ENCODE measurements around the gene CCDC192.
"Not testable (repeated sequence)": the region's sequence is repeated elsewhere in the genome, so short reads cannot be mapped to it uniquely, and the experiment has no call there.

CCDC192 gene

GRCh38 chr5:127839496-127840197, 136.5 kb downstream of the CCDC192 start:
- no peak for DNase-seq (ENCODE audit: low read depth in 1 of 2, low spot score in 1 of 2)

GRCh38 chr5:127840198-127840524, 137.0 kb downstream of the CCDC192 start:
- no peak for DNase-seq (ENCODE audit: low read depth in 1 of 2, low spot score in 1 of 2)

- DNase-seq (ENCODE audit: low read depth in 1 of 2, low spot score in 1 of 2): no peak
These were observed 137.6 kb downstream of the CCDC192 start for GRCh38 chr5:127840809-127841208.

- no peak for DNase-seq (ENCODE audit: low read depth in 1 of 2, low spot score in 1 of 2)
These were observed 141.4 kb downstream of the CCDC192 start for GRCh38 chr5:127844581-127845021.

GRCh38 chr5:127846884-127847283, 143.7 kb downstream of the CCDC192 start:
- no peak for DNase-seq (ENCODE audit: low read depth in 1 of 2, low spot score in 1 of 2)

- not testable (repeated sequence) for DNase-seq (ENCODE audit: low read depth in 1 of 2, low spot score in 1 of 2)
These were observed 144.4 kb downstream of the CCDC192 start for GRCh38 chr5:127847641-127848040.

- DNase-seq (ENCODE audit: low read depth in 1 of 2, low spot score in 1 of 2): no peak
These were observed 144.9 kb downstream of the CCDC192 start for GRCh38 chr5:127848098-127848497.

GRCh38 chr5:127849408-127849807, 146.2 kb downstream of the CCDC192 start:
- DNase-seq (ENCODE audit: low read depth in 1 of 2, low spot score in 1 of 2): no peak

DNA sequence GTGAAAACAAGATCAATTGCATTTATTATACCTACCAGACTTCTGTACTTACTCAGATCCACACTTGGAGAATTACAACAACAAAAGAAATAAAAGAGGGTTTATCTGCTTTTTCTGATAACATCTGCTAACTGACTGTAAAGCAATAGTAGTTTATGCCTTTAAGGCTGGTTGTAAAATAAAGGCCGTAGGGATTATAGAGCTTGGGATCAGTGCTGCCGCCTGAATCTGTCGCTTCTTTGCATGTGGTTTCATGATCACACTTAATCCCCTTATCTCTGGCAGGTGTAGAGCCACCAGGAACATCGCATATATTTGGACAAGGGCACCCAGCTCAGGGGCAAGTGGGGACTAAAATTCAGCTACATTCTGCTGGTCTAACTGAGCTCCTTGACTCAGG, 146.7 kb downstream of the CCDC192 start:
- no peak for DNase-seq (ENCODE audit: low read depth in 1 of 2, low spot score in 1 of 2)

DNA sequence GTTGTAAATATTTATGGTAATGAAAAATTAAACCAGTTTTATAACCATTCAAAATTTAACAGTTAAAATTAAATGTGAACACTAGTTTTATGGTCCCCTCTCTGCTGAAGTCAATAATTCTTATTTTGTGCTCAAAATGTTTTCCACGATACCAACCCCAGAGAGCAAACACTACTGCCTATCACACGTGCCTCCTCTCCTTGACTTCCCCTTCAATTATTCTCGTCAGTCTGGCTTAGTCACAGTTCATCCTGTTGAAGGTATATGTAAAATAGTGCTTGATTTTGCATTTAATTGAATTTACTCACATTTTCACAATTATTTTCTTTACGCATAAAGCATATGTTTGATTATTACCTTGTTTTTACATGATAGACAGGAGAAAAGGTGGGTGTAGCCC, 148.8 kb downstream of the CCDC192 start:
- DNase-seq (ENCODE audit: low read depth in 1 of 2, low spot score in 1 of 2): no peak

DNA sequence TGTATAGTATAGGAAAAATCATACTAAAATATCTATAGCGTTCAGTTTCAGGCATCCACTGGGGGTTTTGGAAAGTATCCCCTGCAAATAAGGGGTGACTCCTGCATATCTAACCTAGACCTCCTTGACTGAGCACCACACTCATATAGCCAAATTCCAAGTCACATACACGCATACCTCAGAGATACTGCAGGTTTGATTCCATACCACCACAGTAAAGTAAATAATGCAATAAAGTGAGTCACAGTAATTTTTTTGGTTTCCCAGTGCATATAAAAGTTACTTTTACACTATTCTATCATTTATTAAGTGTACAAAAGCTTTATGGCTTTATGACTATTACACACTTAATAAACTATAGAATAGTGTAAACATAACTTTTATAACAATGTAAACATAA, 151.3 kb downstream of the CCDC192 start:
- DNase-seq (ENCODE audit: low read depth in 1 of 2, low spot score in 1 of 2): no peak

DNA sequence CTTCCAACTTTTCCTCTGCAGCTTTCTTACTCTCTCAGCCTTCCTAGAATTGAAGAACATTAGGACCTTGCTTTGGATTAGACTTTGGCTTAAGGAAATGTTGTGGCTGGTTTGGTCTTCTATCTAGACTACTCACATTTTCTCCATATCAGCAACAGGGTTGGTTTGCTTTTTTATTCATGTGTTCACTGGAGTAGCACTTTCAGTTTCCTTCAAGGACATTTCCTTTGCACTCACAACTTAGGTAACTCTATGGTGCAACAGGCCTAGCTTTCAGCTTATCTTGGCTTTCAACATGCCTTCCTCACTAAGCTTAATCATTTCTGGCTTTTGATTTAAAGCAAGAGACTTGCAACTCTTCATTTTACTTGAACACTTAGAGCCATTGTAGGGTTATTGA, 153.1 kb downstream of the CCDC192 start:
- DNase-seq (ENCODE audit: low read depth in 1 of 2, low spot score in 1 of 2): no peak

DNA sequence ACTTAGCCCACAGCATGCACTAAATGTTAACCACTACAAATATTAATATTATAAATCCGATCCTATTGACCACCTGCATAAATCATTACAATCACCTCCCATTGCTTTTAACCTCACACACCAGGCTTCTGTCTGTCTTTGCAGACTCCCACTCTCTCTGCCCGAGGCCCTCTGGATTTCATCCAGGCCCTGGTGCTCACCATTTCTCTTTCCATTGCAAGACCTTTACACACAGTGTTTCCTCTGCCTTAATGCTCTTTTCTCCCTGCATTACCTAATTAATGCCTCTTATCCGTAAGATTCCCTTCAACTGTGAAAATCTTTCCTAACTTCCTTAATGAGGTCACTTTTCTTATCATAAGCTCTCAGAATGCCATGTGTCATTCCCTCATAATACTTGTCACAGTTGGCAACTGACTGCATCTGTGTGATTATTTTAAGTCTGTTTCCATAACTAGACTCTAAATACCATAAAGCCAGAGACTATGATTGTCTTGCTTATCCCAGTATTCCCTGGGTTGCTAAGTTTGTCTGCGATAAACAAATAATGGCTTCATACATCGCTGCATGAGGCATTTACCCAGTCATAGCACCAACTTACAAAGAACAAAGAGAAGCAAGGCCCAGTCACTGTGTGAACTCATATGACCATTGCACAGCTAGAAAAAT, 155.1 kb downstream of the CCDC192 start:
- no peak for DNase-seq (ENCODE audit: low read depth in 1 of 2, low spot score in 1 of 2)

DNA sequence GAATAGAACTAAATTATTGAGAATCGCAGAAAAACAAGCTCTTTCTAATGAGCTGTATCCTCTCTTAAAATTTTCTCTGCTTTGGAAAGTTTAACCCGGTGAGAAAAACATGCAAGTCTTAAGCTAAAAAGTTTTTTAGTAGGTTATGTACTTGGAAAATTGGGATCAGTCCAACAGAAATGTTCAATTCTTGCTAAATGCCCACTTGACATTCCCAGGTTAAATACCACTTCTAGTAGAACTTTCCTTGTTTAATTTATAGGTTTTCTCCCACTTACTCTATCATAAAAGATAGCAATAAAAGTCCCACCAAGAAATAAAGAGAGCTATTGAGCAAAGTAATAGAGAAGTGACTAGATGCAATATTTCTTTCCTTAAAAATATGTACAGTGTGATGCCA, 157.1 kb downstream of the CCDC192 start:
- no peak for DNase-seq (ENCODE audit: low read depth in 1 of 2, low spot score in 1 of 2)

- DNase-seq (ENCODE audit: low read depth in 1 of 2, low spot score in 1 of 2): no peak
These were observed 160.0 kb downstream of the CCDC192 start for GRCh38 chr5:127863161-127863560.

DNA sequence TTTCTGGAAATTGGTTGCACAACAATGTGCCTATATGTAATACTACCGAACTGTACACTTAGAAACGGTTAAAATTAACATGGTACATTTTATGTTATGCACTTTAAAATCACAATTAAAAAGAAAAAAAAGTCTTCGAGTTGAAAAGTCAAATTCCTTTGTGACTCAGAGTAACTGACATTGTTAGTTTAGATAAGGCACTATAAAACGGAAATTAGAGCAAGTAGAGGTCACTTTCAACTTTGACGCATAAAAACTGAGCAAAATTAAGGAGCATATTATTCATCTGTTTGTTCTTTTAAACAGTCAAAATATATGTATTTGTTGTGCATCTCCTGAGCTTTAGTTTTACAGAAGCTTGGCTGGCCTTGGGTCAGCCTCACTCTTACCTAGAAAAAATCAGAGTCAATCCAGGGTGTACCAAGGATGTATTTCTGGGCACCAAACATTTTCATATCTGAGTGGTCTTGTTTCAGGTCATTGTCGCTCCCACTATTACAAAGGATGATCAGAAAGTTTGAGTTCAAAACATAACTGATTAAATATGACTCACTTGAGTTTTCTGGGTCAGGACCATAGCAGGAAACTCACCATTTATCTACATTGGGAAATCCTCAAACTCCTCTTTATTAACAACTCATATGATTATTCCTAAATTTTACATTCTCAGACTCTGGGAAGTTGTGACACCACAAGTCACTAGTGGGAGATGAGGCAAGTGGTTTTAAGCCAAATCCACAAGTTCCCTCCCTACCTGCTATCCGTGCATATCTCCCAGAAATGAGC, 160.6 kb downstream of the CCDC192 start:
- no peak for DNase-seq (ENCODE audit: low read depth in 1 of 2, low spot score in 1 of 2)

DNA sequence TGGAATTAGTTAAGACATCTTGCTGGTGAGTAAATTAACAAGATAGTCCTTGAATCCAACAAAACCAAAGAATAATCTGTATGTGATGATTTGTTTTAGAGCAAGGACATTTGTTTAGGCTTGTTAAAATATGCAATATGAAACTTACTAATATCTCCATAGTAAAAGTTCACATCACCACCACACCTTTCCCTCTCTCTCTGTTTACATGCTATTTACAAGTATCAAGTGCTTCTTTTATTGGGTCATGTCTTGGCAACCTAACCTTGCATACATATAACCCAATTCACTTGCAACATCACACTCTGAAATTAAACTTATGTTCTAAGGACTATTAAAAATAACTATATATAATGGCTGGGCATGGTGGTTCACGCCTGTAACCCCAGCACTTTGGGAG, 161.3 kb downstream of the CCDC192 start:
- DNase-seq (ENCODE audit: low read depth in 1 of 2, low spot score in 1 of 2): no peak

DNA sequence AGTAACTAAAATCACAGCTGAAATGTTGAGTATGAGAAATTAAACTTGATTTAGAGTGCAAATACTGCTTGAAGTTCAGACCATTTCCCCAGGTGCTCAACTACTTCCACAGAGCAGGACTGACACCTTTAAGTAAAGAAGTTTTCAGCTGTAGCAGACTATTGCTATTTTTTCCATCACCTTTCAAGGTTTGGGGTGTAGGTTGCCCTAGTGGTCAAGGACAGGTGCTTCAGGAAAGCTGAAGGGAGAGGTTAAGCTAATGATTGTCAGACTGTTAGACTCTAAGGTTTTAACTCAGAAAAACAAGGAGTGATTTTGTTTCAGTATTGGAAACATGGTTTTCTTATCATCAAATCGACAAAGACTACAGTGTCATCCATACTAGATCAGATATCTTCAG, 162.1 kb downstream of the CCDC192 start:
- DNase-seq (ENCODE audit: low read depth in 1 of 2, low spot score in 1 of 2): no peak

DNA sequence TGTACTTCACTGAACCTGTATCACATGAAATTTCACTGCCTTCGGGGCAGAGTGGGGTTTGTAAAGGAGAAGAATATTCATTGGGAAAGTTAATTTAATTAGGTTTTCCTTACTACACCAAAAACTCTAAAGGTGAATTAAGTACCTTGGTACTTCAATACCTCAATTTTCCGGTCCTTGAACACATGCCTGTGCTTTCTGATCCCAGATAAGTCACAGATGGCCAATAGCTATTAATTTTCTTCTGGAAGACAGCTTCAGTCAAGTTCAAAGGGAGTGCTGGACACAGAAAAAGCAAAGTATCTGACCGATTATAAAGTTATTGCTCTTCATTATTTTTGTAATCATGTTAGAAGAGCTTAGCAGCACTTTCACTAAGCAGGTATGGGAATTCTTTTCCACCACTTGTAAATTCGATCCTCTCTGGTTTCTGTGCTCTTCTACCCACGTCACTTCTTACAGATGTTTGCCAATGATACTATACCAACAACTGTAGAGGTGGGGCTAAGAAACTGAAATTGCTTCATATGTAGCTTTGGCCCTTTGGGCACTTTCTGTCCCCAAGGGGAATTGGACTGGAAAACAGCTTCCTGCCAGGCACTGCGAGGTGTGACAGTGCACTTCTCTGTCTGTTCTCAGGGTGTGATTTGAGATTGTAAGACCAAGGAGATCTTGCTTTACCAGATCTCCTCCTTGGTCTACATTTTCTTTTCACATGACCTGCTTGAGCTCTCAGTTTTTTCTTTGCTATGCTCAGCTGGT, 164.0 kb downstream of the CCDC192 start:
- DNase-seq (ENCODE audit: low read depth in 1 of 2, low spot score in 1 of 2): no peak

- no peak for DNase-seq (ENCODE audit: low read depth in 1 of 2, low spot score in 1 of 2)
These were observed 167.7 kb downstream of the CCDC192 start for GRCh38 chr5:127870914-127871313.

DNA sequence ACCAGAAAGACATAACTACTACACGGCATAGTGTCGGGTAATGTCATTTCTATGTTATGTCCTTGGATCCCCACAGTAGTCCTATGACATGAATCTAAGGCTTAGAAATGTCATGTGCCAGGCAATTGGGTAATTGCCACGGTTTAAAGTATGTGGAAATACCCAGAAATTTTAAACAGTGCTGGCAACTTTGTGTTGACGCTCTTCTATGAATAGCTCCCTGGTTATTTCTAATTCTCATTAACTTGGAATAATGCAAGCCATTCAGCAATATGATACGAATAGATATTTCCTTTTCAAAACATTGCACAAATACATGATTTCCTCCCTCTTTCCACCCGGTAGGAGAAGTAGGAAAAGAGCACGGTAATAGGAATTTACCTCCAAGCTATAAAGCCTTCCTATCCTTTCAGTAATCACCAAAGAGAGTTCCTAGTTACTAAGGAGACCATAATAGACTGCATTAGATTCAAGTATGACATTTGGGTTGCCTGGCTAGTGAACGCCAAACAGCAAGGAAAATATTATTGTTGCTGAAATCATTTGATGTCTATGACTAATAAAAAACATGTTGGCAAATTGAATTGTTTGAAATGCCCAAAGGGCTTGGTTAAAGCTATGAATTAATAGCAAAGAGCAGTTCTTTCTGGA, 168.4 kb downstream of the CCDC192 start:
- no peak for DNase-seq (ENCODE audit: low read depth in 1 of 2, low spot score in 1 of 2)
